ENCODE data around the gene GJC1.

Gene GJC1

DNA sequence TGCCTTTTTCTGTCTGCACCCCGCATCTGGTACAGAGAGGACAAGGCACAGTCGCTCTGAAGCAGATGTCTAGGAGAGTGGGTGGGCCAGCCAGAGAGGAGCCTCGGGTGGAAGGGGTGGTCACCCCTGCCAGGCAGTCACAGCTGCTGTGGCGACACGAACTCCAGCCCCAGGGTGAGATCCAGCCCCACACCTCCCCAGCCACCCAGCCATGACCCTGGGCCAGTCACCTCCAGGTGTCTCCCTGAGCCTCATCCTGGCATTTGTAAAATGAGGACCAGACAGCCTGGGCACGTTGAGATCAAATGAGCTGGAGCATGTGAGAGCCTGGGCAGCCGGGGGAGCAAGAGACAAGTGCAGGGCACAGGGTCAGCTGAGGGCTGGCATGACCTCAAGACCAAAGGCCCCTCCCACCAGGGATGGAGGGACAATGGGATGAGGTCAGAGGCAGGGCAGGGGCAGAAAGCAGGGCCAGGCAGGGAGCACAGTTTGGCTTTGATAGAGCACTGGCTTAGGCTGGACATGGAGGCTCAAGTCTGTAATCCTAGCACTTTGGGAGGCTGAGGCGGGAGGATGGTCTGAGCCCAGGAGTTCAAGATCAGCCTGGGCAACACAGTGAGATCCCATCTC lies 63.6 kb downstream of the GJC1 start:
- no peak overlapping the region for H3K4me3 ChIP-seq (ENCODE audit: low read depth, low read length)
- no peak for DNase-seq (ENCODE audit: low read depth, low spot score)
- in situ Hi-C loops (cut with HindIII; ENCODE audit: low sequenced_read_pairs) = no loop called here
- TF ChIP-seq CTCF (IDR thresholded peaks at IDR 0.05; ENCODE audit: low read depth, low read length) = no peak

DNA sequence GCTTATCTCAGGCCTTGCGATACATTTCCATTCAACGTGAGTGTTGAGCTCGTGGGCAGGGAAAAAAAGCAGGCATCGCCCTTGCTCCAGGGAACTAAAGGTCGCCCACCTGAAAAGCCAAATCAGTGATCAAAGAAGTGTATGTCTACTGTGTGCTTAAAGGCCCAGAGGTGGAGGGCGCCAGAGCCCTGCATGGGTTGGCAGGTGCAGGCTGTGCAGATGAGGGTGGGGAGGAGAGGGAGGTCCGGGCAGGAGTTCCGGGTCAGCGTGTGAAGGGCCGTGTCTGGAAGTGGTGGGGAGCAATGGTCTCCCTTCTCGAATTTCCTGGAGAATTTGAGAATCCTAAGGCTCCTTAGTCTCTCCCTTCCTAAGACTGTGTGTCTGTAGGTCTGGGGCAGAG lies 64.1 kb downstream of the GJC1 start:
- no peak overlapping the region for H3K4me3 ChIP-seq (ENCODE audit: low read depth, low read length)
- TF ChIP-seq CTCF (IDR thresholded peaks at IDR 0.05; ENCODE audit: low read depth, low read length) = no peak
- in situ Hi-C loops (cut with HindIII; ENCODE audit: low sequenced_read_pairs) = no loop called here
- no peak for DNase-seq (ENCODE audit: low read depth, low spot score)

- no peak for DNase-seq (ENCODE audit: low read depth, low spot score)
- no peak overlapping the region for H3K4me3 ChIP-seq (ENCODE audit: low read depth, low read length)
- in situ Hi-C loops (cut with HindIII; ENCODE audit: low sequenced_read_pairs) = no loop called here
- no peak for TF ChIP-seq CTCF (IDR thresholded peaks at IDR 0.05; ENCODE audit: low read depth, low read length)
Measured at GRCh38 chr17:44763170-44763569, 66.9 kb downstream of the GJC1 start.

DNA sequence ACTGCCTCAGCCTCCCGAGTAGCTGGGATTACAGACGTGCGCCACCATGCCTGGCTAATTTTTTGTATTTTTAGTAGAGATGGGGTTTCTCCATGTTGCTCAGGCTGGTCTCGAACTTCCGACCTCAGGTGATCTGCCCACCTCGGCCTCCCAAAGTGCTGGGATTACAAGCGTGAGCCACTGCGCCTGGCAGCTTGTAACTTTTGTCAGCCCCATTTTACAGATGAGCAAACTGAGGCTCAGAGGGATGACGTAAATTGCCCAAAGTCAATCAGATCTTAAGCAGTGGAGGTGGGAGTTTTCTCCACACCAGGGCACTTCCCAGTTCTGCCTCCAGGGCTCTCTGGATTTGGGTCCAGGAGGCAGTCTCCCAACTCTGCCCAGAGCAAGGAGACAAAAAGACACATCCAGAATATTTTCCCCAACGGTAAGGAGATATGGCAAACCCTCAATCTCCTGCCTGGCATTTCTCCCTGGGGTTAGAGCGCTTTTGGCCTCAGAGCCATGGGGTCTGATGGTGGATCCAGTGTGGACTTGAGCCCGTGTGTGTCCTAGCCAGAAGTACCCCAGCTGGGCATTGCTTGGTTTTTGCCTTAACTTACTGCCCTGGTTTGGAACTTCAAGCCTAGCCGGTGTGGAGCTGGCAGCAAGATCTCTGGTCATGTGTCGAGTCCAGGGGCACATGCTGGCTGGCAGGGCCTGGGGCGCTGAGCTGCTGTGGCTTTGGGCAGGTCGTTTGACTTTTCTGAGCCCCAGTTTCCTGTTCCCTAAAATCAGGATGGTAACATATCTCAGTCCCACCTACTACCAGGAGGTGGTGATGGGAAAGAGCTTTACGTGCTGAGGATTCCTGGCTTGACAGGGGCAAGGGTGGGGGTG lies 67.9 kb downstream of the GJC1 start:
- in situ Hi-C loops (cut with HindIII; ENCODE audit: low sequenced_read_pairs) = no loop called here
- TF ChIP-seq CTCF (IDR thresholded peaks at IDR 0.05; ENCODE audit: low read depth, low read length) = no peak

DNA sequence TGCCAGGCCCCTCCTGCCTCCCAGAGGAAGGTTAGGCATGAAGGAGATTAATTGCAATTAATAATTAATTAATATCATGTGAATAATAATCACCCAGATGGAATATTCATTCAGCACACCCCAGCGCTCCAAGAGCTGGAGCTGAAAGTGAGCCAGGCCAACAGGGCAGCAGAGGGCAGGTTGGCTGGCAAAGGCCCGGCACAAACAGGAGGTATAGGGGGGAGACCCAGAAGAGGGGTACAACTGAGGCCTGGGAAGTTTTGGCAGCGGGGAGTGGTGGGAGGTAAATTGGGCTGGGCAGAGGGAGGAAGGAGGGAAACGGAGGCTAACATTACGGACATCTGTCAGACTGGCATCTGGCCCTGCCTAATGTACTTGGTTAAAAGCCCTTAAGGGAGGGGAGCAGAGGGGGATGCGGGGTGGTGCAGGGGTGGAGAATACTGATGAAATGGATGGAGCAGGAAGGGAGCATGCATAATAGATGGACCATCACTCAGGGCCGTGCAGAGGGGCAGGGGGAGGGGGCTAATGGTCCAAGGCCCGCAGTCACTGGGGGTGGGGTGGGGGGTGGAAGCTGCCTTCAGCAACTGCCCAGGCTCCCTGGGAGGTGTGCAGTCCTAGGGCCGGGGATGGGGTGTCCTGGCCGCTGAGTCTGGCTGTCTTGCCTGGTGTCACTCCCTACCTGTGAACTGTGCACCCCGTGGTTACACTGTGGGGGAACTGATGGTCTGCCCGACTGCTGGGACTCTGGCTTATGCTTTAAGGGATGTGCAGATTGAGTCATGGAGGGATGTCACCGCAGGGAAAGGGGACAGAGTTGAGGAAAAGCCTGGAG lies 69.4 kb downstream of the GJC1 start:
- H3K4me3 ChIP-seq (ENCODE audit: low read depth, low read length) = no peak overlapping the region
- no peak for DNase-seq (ENCODE audit: low read depth, low spot score)
- in situ Hi-C loops (cut with HindIII; ENCODE audit: low sequenced_read_pairs) = no loop called here
- TF ChIP-seq CTCF (IDR thresholded peaks at IDR 0.05; ENCODE audit: low read depth, low read length) = no peak

More for the DNA sequence above, 67.9 kb downstream of the GJC1 start:
- no peak for DNase-seq (ENCODE audit: low read depth, low spot score)
- H3K4me3 ChIP-seq (ENCODE audit: low read depth, low read length) = no peak overlapping the region

DNA sequence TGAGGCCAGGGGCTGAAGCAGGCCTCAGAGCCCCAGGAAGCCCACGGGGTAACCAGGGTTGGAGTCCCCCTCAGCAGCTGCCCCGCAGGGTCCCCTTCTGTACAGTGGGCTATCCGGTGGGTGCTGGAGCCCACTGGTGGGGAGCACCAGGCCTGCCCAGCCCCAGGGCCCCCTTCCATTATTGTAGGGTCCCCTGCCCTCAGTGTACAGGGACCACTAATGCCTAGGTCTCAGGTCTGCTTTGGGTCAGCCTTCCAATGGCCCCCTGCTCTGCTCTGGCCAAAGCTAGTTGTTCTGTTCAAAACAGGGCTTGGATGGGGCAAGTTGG lies 70.2 kb downstream of the GJC1 start:
- no peak for DNase-seq (ENCODE audit: low read depth, low spot score)
- in situ Hi-C loops (cut with HindIII; ENCODE audit: low sequenced_read_pairs) = no loop called here
- no peak overlapping the region for H3K4me3 ChIP-seq (ENCODE audit: low read depth, low read length)
- no peak for TF ChIP-seq CTCF (IDR thresholded peaks at IDR 0.05; ENCODE audit: low read depth, low read length)

All from astrocyte of the spinal cord (primary cell).